GM21619 (cell line): ENCODE results near the gene CELSR1.

ENCODE experiments used
- ATAC-seq: cut with Tn5 transposase; IDR thresholded peaks from one replicate; pipeline ENCODE4 v1.9.1; 2021; ENCODE audit not compliant: unreplicated experiment

CELSR1 gene

DNA sequence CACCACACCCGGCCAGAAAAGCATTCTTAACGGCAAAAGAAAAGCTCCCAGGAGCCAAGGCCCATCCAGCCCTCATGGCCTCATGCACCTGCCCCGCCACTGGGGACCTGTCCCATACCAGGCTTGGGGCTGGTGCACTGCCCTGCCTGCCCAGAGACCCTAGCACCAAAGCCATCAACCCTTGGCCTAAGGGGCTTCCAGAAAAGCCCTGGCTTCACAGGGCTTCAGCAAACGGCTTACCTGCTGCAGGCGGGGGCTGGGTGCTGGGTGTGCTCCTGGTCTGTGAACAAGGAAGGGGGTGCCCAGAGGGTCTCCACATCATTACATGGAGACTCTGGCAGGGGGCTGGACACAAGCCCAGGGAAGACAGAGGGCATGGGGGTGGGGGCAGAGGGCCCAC, 89.5 kb downstream of the CELSR1 start:
- no peak for ATAC-seq

DNA sequence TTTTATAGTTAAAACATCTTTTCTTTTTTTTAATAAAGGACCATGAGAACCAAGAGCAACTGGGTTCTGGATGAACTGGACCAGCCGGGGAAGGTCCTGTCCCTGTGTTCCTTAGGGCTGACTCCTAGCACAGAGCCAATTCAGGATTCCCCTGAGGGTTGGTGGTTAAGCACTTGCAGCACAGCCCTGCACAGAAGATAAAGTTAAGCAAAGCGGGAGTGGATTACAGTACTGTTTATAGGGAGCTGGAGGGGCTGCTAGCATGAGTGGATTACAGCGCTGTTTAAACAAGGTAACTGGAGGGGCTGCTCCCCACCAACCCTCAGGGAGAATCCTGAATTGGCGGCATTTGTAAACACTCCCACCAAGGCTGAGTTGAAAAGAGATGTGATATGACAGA, 90.6 kb downstream of the CELSR1 start:
- no peak for ATAC-seq

DNA sequence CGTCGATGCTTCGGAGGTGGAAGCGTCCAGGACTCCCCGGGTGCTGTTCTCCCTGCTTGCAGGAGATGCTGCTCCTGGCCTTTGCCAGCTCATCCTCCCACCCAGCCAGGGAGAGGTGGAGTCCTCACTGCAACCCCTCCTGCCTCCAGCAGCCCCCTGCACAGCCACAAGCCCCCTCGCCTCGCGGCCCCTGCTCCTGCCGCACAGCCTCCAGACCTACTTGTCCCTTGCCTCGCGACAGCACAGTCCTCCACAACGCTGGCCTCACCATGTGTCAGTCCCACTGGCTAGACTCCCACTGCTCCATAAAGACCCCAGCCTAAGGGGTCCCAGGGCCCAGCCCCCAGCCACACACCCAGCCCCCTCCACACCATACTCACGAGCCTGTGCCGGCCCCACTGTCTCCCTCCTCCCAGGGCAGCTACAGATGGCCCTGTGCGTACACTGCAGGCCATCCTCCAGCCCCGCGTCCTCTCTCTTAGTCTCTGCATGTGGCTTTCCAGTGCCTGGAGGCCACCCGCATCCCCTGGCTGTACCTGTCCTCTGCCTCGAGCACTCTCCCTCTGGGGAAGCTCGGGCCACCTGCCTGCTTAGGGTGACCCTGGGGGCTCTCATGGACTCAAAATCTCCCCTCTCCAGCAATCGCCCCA, 91.5 kb downstream of the CELSR1 start:
- ATAC-seq: no peak

DNA sequence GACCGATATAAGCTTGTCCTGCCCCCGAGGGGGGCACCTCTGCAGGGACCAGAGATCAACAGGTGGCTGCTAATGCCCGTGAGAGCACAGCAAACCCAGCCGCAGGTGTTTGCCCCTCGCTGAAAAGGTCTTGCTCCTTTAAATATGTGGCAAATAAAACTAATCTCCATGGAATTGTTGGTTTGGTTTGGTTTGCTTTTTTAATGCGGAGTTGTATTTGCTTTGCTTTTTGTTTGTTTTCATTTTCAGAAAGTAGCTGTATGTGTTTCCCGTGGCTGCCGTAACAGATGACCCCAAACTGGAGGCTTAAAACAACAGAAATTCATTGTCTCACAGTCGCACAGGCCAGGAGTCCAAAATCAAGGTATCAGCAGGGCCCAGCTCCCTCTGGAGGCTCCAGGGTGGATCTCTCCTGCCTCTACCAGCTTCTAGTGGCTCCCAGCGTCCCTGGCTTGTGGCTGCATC, 93.0 kb downstream of the CELSR1 start:
- ATAC-seq: no peak

DNA sequence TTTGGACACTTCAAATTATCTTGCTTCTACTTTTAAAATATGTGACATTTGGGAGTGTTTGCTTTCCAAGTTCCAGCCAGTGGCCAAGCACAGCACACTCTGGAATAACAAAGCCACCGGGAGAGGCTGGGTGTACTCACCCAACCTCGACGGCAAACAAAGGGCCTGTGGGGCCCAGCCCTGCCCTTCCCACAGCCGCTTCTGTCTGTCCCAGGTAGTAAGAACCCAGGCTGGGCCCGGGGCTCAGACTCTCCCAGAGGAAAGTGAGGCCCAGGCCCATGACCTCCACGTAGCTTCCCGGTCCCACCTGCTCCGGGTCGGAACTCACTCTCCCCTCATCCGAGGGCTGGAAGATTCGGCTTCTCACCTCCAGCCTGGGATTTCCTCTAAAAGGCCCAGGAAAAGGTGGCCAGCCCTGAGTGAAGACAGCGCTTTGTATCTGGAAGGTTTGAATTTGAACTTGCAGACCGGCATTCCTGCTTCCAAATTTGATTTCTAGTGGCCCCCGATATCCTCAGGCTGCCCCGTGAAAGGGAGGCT, 93.5 kb downstream of the CELSR1 start:
- no peak for ATAC-seq

DNA sequence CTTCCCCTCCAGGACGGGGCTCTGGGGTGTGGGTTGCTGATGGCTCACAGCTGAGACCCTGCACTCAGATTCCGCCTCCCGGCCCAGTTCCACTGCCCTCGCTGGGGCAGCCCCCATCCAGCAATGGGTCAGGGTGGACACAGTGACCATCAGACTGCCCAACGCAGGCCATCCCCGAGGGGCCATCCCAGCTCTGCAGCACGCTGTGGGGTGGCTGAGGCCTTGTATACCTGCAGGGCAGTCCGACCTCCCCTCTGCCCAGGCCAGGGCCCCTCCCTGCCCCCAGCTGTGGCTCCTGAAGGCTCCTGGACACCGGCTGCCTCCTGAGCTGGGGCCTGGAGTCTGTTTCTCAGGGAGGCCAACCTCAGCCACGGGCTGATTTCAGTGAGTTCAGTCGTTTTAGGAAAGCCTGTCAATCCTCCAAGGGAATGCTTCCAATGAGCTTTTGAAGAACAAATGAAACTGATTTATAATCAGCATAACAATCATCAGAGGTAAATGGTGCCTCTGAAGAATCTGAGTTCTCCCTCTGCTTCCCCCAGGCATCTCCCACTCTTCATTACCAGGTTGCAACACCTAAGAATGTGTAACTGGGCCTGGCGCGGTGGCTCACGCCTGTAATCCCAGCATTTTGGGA, 95.1 kb downstream of the CELSR1 start:
- no peak for ATAC-seq

DNA sequence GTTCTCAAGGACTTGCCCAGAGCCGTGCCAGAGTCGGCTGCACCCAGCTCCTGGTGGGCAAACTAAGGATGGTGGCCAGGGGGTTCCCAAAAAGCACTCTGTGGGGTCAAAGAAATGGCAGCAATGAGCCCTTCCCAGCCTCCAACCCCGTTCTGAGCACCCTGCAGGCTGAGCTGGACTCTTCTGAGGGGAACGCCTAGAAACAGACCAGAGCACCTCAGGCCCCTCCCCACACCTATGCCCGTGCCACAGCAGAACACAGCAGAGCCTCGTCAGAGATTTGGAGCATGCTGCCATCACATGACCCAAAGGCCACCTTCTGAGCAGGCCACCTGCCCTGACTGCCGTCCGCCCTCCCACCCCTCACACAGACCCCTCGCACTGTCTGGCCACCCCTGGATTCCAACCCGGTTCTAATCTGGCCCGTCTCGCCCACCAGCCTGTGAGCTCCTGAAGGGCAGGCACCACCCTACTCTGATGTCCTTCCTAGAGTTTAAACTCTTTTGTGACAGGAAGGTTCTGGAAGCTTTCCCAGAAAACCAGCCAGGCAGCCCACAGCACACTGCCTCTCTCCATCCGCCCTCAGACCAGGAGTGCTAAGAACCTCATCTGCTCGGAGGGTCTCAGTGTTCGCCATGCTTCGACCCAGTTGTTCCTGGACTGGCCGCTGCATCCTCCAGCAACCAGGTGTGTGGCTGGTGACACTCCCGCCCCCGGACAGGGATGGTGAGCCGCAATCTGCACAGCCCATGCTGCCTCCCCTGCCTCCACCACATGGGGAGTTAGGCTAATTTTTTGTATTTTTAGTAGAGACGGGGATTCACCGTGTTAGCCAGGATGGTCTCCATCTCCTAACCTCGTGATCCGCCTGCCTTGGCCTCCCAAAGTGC, 97.6 kb downstream of the CELSR1 start:
- ATAC-seq: no peak

DNA sequence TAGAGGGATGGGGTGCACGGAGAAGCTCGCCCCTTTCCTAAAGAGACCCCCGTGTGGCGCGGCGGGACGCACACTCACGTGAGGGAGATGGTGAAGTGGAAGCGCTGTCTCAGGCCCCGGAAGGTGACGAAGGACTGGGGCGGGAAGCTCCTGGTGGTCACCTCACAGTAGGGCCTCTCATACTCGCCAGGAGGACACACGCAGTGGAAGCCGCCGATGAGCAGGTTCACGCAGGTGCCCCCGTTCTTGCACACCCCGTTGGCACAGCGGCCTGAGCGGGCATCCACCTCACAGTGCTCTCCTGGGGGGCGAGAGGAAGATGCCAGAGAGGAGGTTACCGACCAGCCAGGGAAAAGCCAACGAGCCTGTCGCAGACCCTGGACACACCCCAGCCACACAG, 98.3 kb downstream of the CELSR1 start:
- ATAC-seq: no peak

DNA sequence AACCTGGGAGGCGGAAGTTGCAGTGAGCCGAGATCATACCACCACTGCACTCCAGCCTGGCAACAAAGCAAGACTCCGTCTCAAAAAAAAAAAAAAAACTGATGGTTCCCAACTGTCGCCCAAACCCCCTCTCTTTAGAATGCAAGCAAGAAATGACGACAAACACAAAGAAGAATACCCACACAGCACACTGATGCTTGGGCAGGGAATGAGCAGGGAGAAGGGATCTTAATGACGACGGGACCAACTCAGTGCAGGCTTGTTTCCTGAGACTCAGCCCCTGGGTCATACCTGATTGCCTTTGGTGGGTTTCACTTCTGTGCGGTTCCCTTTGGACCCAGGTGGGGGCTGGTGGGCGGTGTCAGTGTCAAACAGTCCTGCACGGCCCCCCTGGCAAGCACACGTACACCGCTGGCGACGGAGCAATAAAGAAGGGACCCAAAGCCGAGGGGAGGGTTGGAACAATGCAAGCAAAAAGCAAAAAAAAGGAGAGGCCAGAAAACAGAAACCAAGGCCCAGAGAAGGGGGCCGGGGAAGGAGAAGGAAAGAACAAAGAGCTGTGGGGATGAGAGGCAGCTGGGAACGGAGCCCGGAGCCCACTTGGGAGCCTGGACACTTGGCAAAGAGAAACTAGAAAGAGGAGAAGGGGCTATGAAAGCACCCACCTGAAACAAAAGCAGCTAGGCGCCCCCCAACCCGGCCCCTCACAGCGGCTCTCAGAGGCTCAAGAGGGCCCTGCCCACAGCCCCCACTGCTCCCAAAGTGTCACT, 99.6 kb downstream of the CELSR1 start:
- no peak for ATAC-seq

DNA sequence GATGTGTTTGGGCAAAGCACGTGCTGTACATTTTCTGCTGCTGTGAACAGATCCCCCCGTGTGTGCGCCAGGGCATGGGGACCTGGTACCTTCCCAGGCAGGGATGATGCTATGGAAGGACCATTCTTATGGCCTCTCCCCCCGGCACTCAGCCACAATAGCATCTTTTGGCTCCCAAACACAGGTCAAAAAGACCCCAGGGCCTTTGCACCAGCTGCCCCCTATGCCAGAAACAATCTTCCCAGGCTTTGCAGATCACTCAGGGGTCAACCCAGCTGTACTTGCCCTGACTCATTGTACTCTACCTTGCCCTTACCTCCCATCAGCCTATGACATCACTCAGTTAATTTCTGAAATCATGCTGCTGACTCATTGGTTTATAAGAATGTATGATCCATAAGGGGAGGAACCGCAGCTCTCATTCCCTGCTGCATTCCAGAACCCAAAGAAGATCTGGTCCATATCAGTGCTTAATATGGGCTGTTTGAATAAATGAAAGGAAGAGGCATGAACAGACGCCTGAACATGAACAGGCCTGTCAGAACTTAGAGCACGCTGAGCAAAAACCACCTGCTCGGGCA, 100.7 kb downstream of the CELSR1 start:
- no peak for ATAC-seq

DNA sequence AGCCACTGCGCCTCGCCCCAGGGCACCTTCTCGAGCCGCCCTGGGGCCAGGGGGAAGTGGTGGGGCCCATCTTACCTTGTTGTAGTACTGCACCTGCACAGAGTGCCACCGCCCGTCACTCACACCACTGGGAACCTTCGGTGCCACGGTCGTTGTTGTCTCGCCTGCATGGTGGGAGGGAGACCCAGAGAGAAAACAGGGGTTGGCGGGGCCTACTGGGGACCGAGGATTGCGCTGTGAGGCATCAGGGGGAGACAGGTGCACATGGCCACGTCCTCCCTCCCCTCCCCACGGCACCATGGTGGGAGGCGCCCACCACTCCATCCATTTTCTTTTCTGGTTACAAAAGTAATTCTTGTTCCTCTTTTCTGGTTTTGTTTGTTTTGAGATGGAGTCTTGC, 104.1 kb downstream of the CELSR1 start:
- ATAC-seq: no peak

DNA sequence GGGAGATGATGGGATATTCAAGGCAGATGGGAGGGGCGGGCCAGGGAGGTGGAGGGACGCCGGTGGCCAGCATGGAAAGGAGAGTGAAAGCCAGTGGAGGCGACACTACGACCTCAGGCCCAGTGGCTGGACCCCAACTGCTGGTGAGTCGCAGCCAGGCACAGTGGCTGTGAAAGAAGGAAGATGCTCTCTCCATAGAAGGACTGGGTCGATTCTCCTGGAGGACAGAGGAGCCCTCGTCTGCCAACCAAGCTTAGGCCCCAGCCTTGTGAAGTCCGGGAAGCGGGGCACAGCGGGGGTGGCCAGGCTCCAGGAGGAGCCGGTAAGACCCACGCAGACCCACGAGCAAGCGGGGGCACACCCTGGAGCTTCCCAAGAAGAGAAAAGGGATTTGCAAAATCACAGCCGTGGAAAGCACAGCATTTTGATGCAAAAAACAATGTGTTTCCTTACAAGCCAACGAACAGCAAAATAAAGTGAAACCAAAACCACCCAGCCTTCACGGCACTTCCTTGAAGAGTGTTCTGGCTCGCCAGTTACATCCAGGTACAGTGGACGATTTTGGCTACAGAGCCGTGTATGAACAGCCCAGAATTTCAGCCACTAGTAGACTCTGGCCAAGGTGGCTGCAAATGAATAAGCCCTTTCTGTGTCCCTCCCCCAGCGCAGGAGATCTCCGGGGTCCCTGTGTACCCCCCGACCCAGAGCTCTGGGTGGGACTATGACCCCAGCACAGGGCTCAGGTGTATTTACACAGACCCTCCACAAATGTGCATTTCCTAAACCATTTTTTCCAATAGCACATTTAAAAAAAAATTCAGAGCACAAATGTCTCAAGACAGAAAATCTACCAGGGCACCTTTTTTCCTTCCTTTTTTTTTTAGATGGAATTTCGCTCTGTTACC, 105.0 kb downstream of the CELSR1 start:
- no peak for ATAC-seq

DNA sequence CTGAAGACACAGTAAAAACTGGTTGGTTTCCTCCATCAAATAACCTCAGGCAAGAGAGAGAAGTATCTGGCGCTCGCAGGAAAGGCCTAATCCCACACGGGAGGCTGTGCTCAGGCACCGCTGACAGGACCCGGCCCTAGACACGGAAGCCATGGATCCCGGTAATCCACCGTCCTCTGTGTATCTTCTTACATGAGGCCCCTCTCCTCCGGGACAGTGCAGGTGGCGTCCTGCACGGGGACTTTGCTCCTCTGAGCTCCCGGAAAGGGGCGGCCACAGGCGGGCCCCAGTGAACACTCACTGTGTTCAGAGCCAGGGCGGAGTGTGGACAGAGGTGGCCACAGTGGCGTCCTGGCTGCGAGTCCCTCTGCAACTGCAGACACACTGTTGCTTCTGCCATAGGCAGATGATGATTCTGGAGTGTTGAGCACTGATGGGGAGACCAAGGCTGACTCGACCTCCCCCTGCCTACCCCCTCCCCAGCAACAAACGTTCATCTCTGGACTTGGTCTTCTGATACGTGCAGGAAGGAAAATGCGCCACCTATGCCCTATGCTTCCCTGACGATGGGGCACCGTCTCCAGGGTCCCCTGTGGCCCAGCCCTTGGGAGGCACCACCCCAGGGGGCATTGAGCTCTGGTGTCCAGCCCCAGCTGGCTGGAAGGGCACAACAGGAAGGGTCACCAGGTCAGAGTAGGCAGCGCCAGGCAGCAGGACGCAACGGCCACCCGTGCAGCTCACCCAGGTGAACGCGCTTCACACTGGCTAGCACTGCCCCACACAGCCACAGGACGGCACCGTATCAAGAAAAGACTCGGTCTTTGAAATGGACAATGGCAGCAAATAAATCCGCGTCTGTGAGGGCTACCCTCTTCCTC, 106.2 kb downstream of the CELSR1 start:
- ATAC-seq: no peak

DNA sequence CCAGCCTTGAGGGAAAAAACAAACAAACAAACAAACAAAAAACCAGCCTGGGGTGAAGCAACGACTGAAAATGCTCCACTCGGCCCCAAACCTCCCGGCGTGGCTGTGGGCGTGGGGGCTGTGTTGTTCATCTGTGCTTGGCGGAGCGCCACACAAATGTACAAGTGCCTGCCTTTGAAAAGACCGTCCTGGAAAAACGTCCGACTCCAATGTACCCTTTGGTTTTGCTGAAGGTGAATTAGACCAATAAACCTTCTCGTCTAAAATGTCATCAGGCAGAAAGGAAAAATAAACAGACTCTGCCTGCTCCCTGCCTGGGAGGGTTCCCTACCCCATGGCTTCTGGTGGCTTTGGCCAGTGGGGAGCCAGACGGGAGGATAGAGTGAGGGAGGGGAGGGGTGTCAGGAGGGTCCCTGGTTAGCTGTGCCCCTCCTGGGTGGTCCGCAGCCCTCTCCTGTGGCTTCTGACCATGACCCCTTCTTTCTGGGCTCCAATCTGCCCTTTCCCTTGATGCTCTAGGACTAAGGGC, 108.0 kb downstream of the CELSR1 start:
- no peak for ATAC-seq

DNA sequence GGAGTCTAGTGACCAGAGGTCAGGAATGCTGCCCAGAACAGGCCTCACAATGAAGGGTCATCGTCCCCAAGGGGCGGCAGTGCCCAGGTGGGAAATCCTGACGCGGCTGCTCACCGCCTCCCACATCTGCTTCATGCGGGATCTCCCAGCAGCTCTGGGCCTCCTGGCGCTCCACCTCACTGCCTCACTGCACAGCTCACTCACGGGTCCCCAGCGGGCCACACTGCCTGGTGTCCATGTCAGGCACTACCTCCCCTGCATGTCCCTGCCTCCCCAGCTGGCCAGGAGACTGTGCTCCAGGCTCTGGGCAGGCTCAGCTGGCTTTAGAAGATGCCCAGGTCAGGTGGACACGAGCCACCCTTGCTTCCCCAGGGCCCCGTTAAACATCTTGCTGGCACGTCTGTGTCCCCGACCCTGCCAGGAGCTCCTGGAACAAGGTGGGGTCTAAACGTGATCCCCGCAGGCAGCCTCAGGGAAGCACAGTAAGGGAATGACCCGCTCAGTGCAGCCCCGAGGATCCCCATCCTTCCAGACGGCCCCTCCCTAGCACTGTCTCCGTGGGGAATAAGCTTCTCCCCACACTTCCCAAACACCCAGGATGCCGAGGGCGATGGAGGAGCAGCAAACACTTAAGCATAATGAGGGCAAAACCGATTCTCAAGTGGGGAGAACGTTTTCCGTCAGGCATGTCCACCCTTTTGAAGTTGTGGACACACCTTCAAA, 108.7 kb downstream of the CELSR1 start:
- no peak for ATAC-seq

DNA sequence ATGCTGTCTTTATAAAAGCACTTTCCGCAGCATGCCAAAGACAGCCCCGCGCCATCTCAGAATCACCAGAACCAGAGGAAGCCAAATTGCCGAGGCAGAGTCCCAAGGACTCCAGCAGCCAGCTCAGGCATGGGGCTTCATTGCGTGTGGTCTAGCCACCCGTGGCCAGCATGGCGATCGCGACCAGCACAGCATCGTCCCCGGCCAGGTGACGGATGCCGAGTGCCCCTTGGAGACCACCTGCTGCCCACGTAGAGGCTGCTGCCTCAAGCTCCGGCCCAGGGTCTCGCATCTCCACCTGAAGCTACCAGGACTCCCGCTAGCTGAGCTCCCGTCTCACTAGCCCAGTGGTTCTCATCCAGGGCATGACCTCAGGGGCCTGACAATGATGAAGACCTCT, 109.2 kb downstream of the CELSR1 start:
- ATAC-seq: no peak

DNA sequence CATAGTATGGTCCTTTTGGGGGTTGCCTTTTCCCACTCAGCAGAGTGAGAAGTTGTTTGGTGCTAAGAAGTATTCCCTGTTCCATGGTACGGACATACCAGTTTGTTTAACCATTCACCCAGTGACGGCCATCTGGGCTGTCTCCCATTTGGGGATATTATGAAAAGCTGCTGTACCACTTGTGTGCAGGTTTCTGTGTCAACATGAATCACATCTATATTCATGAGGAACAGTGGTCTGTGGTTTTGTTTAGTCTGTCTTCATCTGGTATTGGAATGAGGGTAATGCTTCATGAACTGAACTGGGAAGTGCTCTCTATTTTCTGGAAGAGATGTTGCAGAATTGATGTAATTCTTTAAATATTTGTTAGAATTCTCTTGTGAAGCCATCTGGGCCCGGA, 112.4 kb downstream of the CELSR1 start:
- no peak for ATAC-seq

DNA sequence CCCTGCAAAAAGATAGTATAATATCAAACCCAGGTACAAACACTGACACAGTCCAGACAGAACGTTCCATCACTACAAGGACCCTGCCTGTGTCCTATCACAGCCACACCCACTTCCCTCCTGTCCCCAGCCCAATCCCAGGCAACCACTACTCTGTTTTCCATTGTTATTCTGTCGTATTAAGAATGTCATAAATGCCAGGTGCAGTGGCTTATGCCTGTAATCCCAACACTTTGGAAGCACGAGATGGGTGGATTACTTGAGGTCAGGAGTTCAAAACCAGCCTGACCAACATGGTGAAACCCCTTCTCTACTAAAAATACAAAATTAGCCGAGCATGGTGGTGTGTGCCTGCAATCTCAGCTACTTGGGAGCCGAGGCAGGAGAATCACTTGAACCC, 112.9 kb downstream of the CELSR1 start:
- ATAC-seq: no peak
